ENCODE measurements around the gene UBQLN4. TPM values are rescaled to one million over a fixed set of nuclear protein-coding genes. Genes with fewer than 3 reads are reported as not detected.

The UBQLN4 gene
- polyA plus RNA-seq, 1 of the 3 experiments (the other 2 are of a cell fraction), result 37.0 TPM

DNA sequence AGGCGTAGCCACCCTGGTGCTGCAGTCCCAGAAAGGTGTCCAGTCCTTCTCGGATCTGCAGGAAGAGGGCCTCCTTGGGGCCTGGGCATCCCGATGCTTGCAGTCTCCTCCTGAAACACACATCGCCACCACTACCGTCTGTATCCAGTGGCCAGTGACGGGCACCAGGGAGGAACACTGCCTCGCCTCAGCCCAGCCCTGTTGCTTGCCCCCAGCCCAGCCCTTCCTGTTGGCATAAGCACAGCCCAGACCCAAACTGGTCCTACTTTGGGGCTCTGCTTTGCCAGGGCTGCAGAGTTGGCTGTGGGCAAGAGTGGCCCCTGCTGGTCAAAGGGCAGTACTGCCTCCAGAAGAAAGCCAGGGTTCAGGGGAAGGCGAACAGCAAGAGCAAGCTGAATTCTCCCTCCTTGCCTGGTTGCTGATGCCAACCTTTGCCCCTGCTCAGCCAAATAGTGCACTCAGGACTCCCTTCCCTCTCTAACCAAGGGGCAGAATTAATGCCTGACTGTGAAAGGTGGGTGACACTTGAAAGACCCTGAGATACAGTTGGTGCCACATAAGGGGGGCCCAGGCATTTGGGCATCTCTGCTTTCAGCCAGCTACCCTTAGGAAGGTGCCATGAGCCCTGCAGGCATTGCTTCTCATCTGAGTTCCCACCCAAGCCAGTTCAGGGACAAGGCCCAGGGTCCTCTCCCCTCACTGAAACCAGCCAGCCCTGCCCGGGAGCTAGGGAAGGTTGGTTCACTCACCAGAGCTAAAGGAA, 64.2 kb downstream of the UBQLN4 start:
- H3K4me3 ChIP-seq (ENCODE audit: low read depth in 2 of 2, low read length in 1 of 2), result no peak overlapping the region; a peak in 1 of 4 replicates
- peak; percentile 85 for DNase-seq
- no peaks in the 10 kb centered on the region for H3K9me2 ChIP-seq
- H3K4me2 ChIP-seq, result no peak overlapping the region; the same call in 1 of the 2 replicates
- H3K9ac ChIP-seq, result no peak overlapping the region
- H4K20me1 ChIP-seq (ENCODE audit: insufficient read depth), result no peaks in the 10 kb centered on the region
- CTCF ChIA-PET, result interaction anchor here (0.5 to 4.4 kb wide), 46 partner anchors 8 to 739 kb away, joined by 3 to 83 read pairs (median 4); partner anchors contain the start of genes ARHGEF2, GON4L and KHDC4
- WGBS (ENCODE audit: low lambda C conversion rate), result 62% methylated on average over 6 of the region's 9 CpGs
- no peaks in the 10 kb centered on the region for H3K9me3 ChIP-seq
- H3K4me1 ChIP-seq (ENCODE audit: control insufficient read depth in 1 of 2, insufficient read depth in 2 of 2, low read depth in 1 of 2, low read length in 1 of 2), result no peaks in the 10 kb centered on the region; a peak in 1 of 4 replicates
- H3K79me2 ChIP-seq (ENCODE audit: insufficient read depth), result no peaks in the 10 kb centered on the region
- H3F3A ChIP-seq (replicated peaks; ENCODE audit: insufficient read depth), result no peaks in the 10 kb centered on the region
- H3K36me3 ChIP-seq (replicated peaks in 1 of 2; ENCODE audit: control insufficient read depth in 1 of 2, insufficient read depth in 2 of 2, low read length in 1 of 2), result no peaks in the 10 kb centered on the region
- H3K27me3 ChIP-seq (ENCODE audit: insufficient read depth), result no peaks in the 10 kb centered on the region
- POLR2A ChIA-PET, result interaction anchor here (0.8 to 1.0 kb wide), 2 partner anchors 55 to 79 kb away, joined by 3 read pairs; no protein-coding TSS in a partner anchor
- H2AFZ ChIP-seq (ENCODE audit: low read depth), result peak overlapping the region; percentile 33; the same call in 1 of the 2 replicates
- H3K27ac ChIP-seq (ENCODE audit: low read depth in 2 of 2, low read length in 1 of 2), result no peak overlapping the region
- TF ChIP-seq SMC3 (IDR thresholded peaks at IDR 0.05; ENCODE audit: low read depth, low read length) (peak; percentile 93), RAD21 (IDR thresholded peaks at IDR 0.05; ENCODE audit: low read length) (peak; percentile 96), TCF12 (IDR thresholded peaks at IDR 0.05) (no peak)
- TF ChIP-seq, protein P1, sequence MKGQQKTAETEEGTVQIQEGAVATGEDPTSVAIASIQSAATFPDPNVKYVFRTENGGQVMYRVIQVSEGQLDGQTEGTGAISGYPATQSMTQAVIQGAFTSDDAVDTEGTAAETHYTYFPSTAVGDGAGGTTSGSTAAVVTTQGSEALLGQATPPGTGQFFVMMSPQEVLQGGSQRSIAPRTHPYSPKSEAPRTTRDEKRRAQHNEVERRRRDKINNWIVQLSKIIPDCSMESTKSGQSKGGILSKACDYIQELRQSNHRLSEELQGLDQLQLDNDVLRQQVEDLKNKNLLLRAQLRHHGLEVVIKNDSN (IDR thresholded peaks at IDR 0.05; ENCODE audit: borderline replicate concordance, low read depth), result no peak
- TF ChIP-seq, protein P2, sequence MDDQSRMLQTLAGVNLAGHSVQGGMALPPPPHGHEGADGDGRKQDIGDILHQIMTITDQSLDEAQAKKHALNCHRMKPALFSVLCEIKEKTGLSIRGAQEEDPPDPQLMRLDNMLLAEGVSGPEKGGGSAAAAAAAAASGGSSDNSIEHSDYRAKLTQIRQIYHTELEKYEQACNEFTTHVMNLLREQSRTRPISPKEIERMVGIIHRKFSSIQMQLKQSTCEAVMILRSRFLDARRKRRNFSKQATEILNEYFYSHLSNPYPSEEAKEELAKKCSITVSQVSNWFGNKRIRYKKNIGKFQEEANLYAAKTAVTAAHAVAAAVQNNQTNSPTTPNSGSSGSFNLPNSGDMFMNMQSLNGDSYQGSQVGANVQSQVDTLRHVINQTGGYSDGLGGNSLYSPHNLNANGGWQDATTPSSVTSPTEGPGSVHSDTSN (IDR thresholded peaks at IDR 0.05), result no peak
- TF ChIP-seq, protein P3, sequence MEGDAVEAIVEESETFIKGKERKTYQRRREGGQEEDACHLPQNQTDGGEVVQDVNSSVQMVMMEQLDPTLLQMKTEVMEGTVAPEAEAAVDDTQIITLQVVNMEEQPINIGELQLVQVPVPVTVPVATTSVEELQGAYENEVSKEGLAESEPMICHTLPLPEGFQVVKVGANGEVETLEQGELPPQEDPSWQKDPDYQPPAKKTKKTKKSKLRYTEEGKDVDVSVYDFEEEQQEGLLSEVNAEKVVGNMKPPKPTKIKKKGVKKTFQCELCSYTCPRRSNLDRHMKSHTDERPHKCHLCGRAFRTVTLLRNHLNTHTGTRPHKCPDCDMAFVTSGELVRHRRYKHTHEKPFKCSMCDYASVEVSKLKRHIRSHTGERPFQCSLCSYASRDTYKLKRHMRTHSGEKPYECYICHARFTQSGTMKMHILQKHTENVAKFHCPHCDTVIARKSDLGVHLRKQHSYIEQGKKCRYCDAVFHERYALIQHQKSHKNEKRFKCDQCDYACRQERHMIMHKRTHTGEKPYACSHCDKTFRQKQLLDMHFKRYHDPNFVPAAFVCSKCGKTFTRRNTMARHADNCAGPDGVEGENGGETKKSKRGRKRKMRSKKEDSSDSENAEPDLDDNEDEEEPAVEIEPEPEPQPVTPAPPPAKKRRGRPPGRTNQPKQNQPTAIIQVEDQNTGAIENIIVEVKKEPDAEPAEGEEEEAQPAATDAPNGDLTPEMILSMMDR (IDR thresholded peaks at IDR 0.05), result peak; percentile 91

Other genes starting within 250 kb of the UBQLN4 start
- gene GON4L, start 196.6 kb downstream of the UBQLN4 start, polyA plus RNA-seq (2012; rRNA removed), result 16.5 and 24.6 TPM in 2 replicates
- 26.7 and 37.0 TPM in 2 replicates for gene SYT11, start 194.2 kb downstream of the UBQLN4 start, polyA plus RNA-seq (2012; rRNA removed)
- gene RIT1, start 142.4 kb downstream of the UBQLN4 start, polyA plus RNA-seq (2012; rRNA removed), result 28.8 and 35.3 TPM in 2 replicates
- 43.1 and 94.4 TPM in 2 replicates for gene KHDC4, start 119.4 kb downstream of the UBQLN4 start, polyA plus RNA-seq (2012; rRNA removed)
- not detected in 2 replicates for gene RXFP4, start 112.2 kb downstream of the UBQLN4 start, polyA plus RNA-seq (2012; rRNA removed)
- gene ARHGEF2, start 75.3 kb downstream of the UBQLN4 start, polyA plus RNA-seq (2012; rRNA removed), result 32.4 and 50.8 TPM in 2 replicates
- 1,136 and 1,763 TPM in 2 replicates for gene SSR2, start 32.8 kb downstream of the UBQLN4 start, polyA plus RNA-seq (2012; rRNA removed)
- gene LAMTOR2, start 984 bp upstream of the UBQLN4 start, polyA plus RNA-seq (2012; rRNA removed), result 184 and 230 TPM in 2 replicates
- not detected in 2 replicates for gene RAB25, start 7.4 kb upstream of the UBQLN4 start, polyA plus RNA-seq (2012; rRNA removed)
- gene MEX3A, start 28.7 kb upstream of the UBQLN4 start, polyA plus RNA-seq (2012; rRNA removed), result 15.1 and 16.2 TPM in 2 replicates
- gene LMNA, start 60.9 kb upstream of the UBQLN4 start, polyA plus RNA-seq (2012; rRNA removed), result 726 and 983 TPM in 2 replicates
- gene SEMA4A, start 99.8 kb upstream of the UBQLN4 start, polyA plus RNA-seq (2012; rRNA removed), result 1.3 and 2.3 TPM in 2 replicates
- 28.5 and 40.2 TPM in 2 replicates for gene SLC25A44, start 140.3 kb upstream of the UBQLN4 start, polyA plus RNA-seq (2012; rRNA removed)
- 72.5 and 89.5 TPM in 2 replicates for gene PMF1, start 159.2 kb upstream of the UBQLN4 start, polyA plus RNA-seq (2012; rRNA removed)
- 0.96 and 1.1 TPM in 2 replicates for gene BGLAP, start 188.4 kb upstream of the UBQLN4 start, polyA plus RNA-seq (2012; rRNA removed)
- 2.4 and 3.5 TPM in 2 replicates for gene PAQR6, start 194.3 kb upstream of the UBQLN4 start, polyA plus RNA-seq (2012; rRNA removed)
- gene SMG5, start 229.0 kb upstream of the UBQLN4 start, polyA plus RNA-seq (2012; rRNA removed), result 21.3 and 28.2 TPM in 2 replicates
- gene TMEM79, start 230.5 kb upstream of the UBQLN4 start, polyA plus RNA-seq (2012; rRNA removed), result 4.2 and 4.5 TPM in 2 replicates
- 40.5 and 41.7 TPM in 2 replicates for gene GLMP, start 241.9 kb upstream of the UBQLN4 start, polyA plus RNA-seq (2012; rRNA removed)
- gene VHLL, start 245.5 kb upstream of the UBQLN4 start, polyA plus RNA-seq (2012; rRNA removed), result not detected in 2 replicates